ENCODE results near the gene COPE. TPM values are rescaled to one million over a fixed set of nuclear protein-coding genes. Genes with fewer than 3 reads are reported as not detected.

The COPE gene
- total and polyA plus RNA-seq, 2 of the 8 experiments (the other 6 are each of a cell fraction or from before 2014, with no cell fraction given) = 178 to 356 TPM

GRCh38 chr19:18875726-18876125 is 43.5 kb downstream of the COPE start:
- peaks cover 0 to 2% (median under 1%) of the 10 kb centered on the region in 4 experiments; a peak in 4 of 7 replicates for H3K4me1 ChIP-seq (replicated peaks in 1 of 4; ENCODE audit: control insufficient read depth in 3 of 4, insufficient read depth in 4 of 4, low read length in 3 of 4)
- no peak overlapping the region for H3K14ac ChIP-seq (ENCODE audit: insufficient read length)
- H3K79me1 ChIP-seq (ENCODE audit: low read depth, low read length) = no peaks in the 10 kb centered on the region
- H2BK12ac ChIP-seq (ENCODE audit: low read depth, low read length) = no peak overlapping the region
- no peak overlapping the region for H3K4me3 ChIP-seq (ENCODE audit: extremely low read depth in 1 of 4, insufficient read depth in 2 of 4, low read depth in 3 of 4, low read length in 4 of 4)
- H3K27ac ChIP-seq (ENCODE audit: low read depth, low read length) = no peak overlapping the region
- no peak overlapping the region for H3K56ac ChIP-seq (replicated peaks; ENCODE audit: insufficient read length, low read depth, low read length)
- H3K79me2 ChIP-seq (ENCODE audit: control insufficient read depth in 1 of 2, insufficient read depth in 2 of 2, low read length in 2 of 2) = no peaks in the 10 kb centered on the region
- H2BK15ac ChIP-seq (ENCODE audit: low read length) = no peak overlapping the region
- H2AFZ ChIP-seq (ENCODE audit: low read length) = no peak overlapping the region
- H3K23me2 ChIP-seq (ENCODE audit: low read depth, low read length) = peaks cover 1% of the 10 kb centered on the region; the same call in 1 of the 2 replicates
- H2BK20ac ChIP-seq (ENCODE audit: low read length) = no peak overlapping the region
- WGBS, 2 experiments (ENCODE audit: extremely low coverage in 1 of 2, insufficient coverage in 1 of 2, insufficient read length in 1 of 2, insufficient replicate concordance in 2 of 2, low coverage in 1 of 2, low lambda C conversion rate in 2 of 2, missing lambda C conversion rate in 1 of 2) = 91% methylated on average over 5 of the region's 5 CpGs; no CpG with 5 or more reads in 1 of the 2 experiments
- peaks cover 0 to 13% (median 3%) of the 10 kb centered on the region in 4 experiments; a peak in 3 of 8 replicates for H3K36me3 ChIP-seq (ENCODE audit: control insufficient read depth in 2 of 4, insufficient read depth in 4 of 4, low read length in 3 of 4)
- ChIA-PET POLR2A (ENCODE audit: partially characterized antibody) (interaction anchor here (0.6 to 0.9 kb wide), 2 partner anchors 17 to 21 kb away, joined by 3 read pairs; no protein-coding TSS in a partner anchor), CTCF (ENCODE audit: partially characterized antibody) (interaction anchor here (0.7 to 1.5 kb wide), 4 partner anchors 20 to 112 kb away, joined by 3 to 5 read pairs (median 4); partner anchors contain the start of gene CERS1)
- no peak overlapping the region for H3K23ac ChIP-seq (ENCODE audit: insufficient read length)
- DNase-seq (ENCODE audit: low read depth in 1 of 2, low spot score in 2 of 2) = no peak
- H4K20me1 ChIP-seq (replicated peaks in 1 of 2; ENCODE audit: control insufficient read depth in 1 of 2, insufficient read depth in 2 of 2, low read length in 2 of 2) = peaks cover 0 to 6% of the 10 kb centered on the region in 2 experiments
- H2BK120ac ChIP-seq (replicated peaks; ENCODE audit: low read depth, low read length) = no peak overlapping the region
- H4K91ac ChIP-seq (replicated peaks; ENCODE audit: insufficient read length, low read length) = no peak overlapping the region
- H2BK5ac ChIP-seq (ENCODE audit: low read depth, low read length) = no peak overlapping the region
- no peak overlapping the region for H3K9ac ChIP-seq (replicated peaks in 1 of 4; ENCODE audit: extremely low read depth in 1 of 4, low read depth in 3 of 4, low read length in 3 of 4)
- no peak for FAIRE-seq
- no peak overlapping the region for H4K8ac ChIP-seq (ENCODE audit: extremely low read depth, insufficient read depth, low read length)
- H3K4me2 ChIP-seq (ENCODE audit: insufficient read depth in 1 of 2, low read depth in 2 of 2, low read length in 2 of 2) = no peak overlapping the region
- H3K18ac ChIP-seq (ENCODE audit: extremely low read depth, low read length) = no peak overlapping the region
- H3K27me3 ChIP-seq (replicated peaks in 1 of 4; ENCODE audit: control insufficient read depth in 3 of 4, extremely low read depth in 1 of 4, insufficient read depth in 3 of 4, low read length in 3 of 4) = peaks cover 0 to 2% (median 0%) of the 10 kb centered on the region in 4 experiments; a peak in 2 of 7 replicates
- no peak overlapping the region for H3K4ac ChIP-seq (replicated peaks; ENCODE audit: insufficient read length, low read depth, low read length)
- no peak overlapping the region for H2AK5ac ChIP-seq (ENCODE audit: low read depth, low read length)
- no peaks in the 10 kb centered on the region; a peak in 1 of 4 replicates for H3K9me3 ChIP-seq (ENCODE audit: insufficient read depth in 2 of 2, low read depth in 1 of 2, low read length in 1 of 2)
- H4K5ac ChIP-seq (ENCODE audit: insufficient read length, low read depth, low read length) = no peak overlapping the region
- no peak for TF ChIP-seq NRF1 (IDR thresholded peaks at IDR 0.05; ENCODE audit: low read depth, low read length)
- TF ChIP-seq CTBP2 (IDR thresholded peaks at IDR 0.05; ENCODE audit: borderline replicate concordance, insufficient read depth, insufficient read length, low read length) = no peak
- TF ChIP-seq ATF2 (IDR thresholded peaks at IDR 0.05; ENCODE audit: low read length) = no peak
- TF ChIP-seq CBX8 (IDR thresholded peaks at IDR 0.05; ENCODE audit: borderline replicate concordance, low read depth, low read length) = no peak
- TF ChIP-seq ZNF274 (IDR thresholded peaks at IDR 0.05; ENCODE audit: borderline replicate concordance, extremely low read depth, low read length) = no peak
- TF ChIP-seq POU5F1 (IDR thresholded peaks at IDR 0.05; ENCODE audit: low read depth, low read length) = no peak
- no peak for TF ChIP-seq CREB1 (IDR thresholded peaks at IDR 0.05)
- TF ChIP-seq FOSL1 (IDR thresholded peaks at IDR 0.05; ENCODE audit: insufficient read depth, low read depth, low read length) = no peak
- no peak for TF ChIP-seq EZH2 (IDR thresholded peaks at IDR 0.05; ENCODE audit: low read depth, low read length, severe bottlenecking)
- no peak for TF ChIP-seq BCL11A (IDR thresholded peaks at IDR 0.05; ENCODE audit: low read depth in 2 of 2, low read length in 2 of 2)
- TF ChIP-seq ASH2L (IDR thresholded peaks at IDR 0.05; ENCODE audit: low read length) = no peak
